IPS-18c (cell line): ENCODE data around the gene SALL3.

Experiments used
- H3K4me3 ChIP-seq: 2 replicates; pipeline ENCODE4 v1.7.0; 2013; ENCODE audit warnings: low read depth, mild to moderate bottlenecking, low read length, moderate library complexity; ENCODE audit not compliant: insufficient read depth
- H3K9me3 ChIP-seq: one replicate; pipeline ENCODE4 v1.6.1; 2013; ENCODE audit warnings: mild to moderate bottlenecking, low read length, moderate library complexity; ENCODE audit not compliant: control insufficient read depth, insufficient read depth

SALL3 gene

GRCh38 chr18:78975699-78976335 is 3.8 kb upstream of the SALL3 start:
- no peaks in the 10 kb centered on the region for H3K9me3 ChIP-seq
- H3K4me3 ChIP-seq: no peak overlapping the region

- H3K4me3 ChIP-seq: peak overlapping the region; percentile 20
- no peaks in the 10 kb centered on the region for H3K9me3 ChIP-seq
Observed at GRCh38 chr18:78976765-78977636, 2.6 kb upstream of the SALL3 start.

- Histone ChIP-seq H3K4me3 (peak overlapping the region; percentile 59), H3K9me3 (no peaks in the 10 kb centered on the region)
Observed at GRCh38 chr18:78977637-78978348, 1.8 kb upstream of the SALL3 start.

GRCh38 chr18:78978349-78979055 is 1.1 kb upstream of the SALL3 start:
- Histone ChIP-seq H3K9me3 (no peaks in the 10 kb centered on the region), H3K4me3 (peak overlapping the region; percentile 59)

GRCh38 chr18:78979056-78979729 is 425 bp upstream of the SALL3 start:
- H3K9me3 ChIP-seq: no peaks in the 10 kb centered on the region
- peak overlapping the region; percentile 59 for H3K4me3 ChIP-seq

GRCh38 chr18:78980279-78980771 is 707 bp downstream of the SALL3 start:
- Histone ChIP-seq H3K4me3 (peak overlapping the region; percentile 82), H3K9me3 (no peaks in the 10 kb centered on the region)

- Histone ChIP-seq H3K9me3 (no peaks in the 10 kb centered on the region), H3K4me3 (peak overlapping the region; percentile 82)
Observed at GRCh38 chr18:78980777-78981380, 1.3 kb downstream of the SALL3 start.

GRCh38 chr18:78981394-78981831 is 1.8 kb downstream of the SALL3 start:
- peak overlapping the region; percentile 82 for H3K4me3 ChIP-seq
- no peaks in the 10 kb centered on the region for H3K9me3 ChIP-seq

GRCh38 chr18:78981989-78982620 is 2.5 kb downstream of the SALL3 start:
- peak overlapping the region; percentile 82 for H3K4me3 ChIP-seq
- no peaks in the 10 kb centered on the region for H3K9me3 ChIP-seq

- Histone ChIP-seq H3K4me3 (no peak overlapping the region), H3K9me3 (no peaks in the 10 kb centered on the region)
Observed at GRCh38 chr18:78983512-78983911, 3.9 kb downstream of the SALL3 start.

GRCh38 chr18:78984941-78985784 is 5.5 kb downstream of the SALL3 start:
- Histone ChIP-seq H3K9me3 (no peaks in the 10 kb centered on the region), H3K4me3 (peak overlapping the region; percentile 32; the same call in 1 of the 2 replicates)

- Histone ChIP-seq H3K9me3 (no peaks in the 10 kb centered on the region), H3K4me3 (no peak overlapping the region; the same call in 1 of the 2 replicates)
Observed at GRCh38 chr18:78986018-78986481, 6.4 kb downstream of the SALL3 start.

GRCh38 chr18:78991446-78991845 is 11.8 kb downstream of the SALL3 start:
- no peaks in the 10 kb centered on the region for H3K9me3 ChIP-seq

GRCh38 chr18:78992041-78993011 is 12.7 kb downstream of the SALL3 start:
- H3K4me3 ChIP-seq: no peak overlapping the region

More at GRCh38 chr18:78991446-78991845, 11.8 kb downstream of the SALL3 start:
- H3K4me3 ChIP-seq: no peak overlapping the region

More at GRCh38 chr18:78992041-78993011, 12.7 kb downstream of the SALL3 start:
- no peaks in the 10 kb centered on the region for H3K9me3 ChIP-seq
